Hypothalamus (tissue), 51 donors: ENCODE measurements around the gene CCNL2.
A peak's percentile ranks its signal among the peaks of the same experiment; 100 is the strongest.
"Not testable (repeated sequence)": the region's sequence is repeated elsewhere in the genome, so short reads cannot be mapped to it uniquely, and the experiment has no call there.

Experiments used
- DNase-seq, 51 donors: peaks; one replicate each; lab custom pipeline; 2025; lab: John Stamatoyannopoulos, UW

Gene CCNL2

GRCh38 chr1:1377540-1378205 lies 21.5 kb downstream of the CCNL2 start:
- no peak for DNase-seq

DNA sequence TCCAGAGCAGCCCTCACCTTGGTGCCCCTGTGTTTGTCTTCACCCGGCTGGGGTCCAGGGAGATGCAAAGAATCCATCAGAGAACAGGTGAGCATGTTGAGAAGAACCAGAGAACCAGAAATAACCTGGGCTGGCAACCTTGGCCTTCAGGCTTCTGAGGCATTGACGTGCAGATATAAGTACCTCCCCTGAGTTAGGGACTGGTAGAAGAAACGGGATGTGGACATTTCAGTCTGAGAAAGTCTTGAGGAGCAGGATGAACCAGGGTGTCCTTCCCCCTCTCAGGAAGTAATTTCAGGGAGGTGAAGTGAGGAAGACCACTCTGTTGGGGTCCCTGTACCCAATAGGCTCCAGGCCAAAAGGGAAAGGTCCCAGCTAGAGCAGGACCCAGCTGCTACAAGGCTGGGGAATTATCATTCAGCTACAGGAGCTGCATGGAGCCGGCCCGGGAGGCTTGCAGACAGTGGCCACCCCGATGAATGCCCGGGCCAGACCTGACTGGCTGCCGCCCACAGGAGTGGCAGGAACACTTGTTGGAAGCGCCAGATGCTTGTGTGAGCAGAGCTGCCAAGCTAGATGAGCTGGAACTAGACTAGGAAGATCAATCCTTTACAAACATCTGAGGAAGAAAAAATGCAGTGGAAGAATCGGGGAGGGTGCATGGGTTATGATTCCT lies 22.4 kb downstream of the CCNL2 start:
- no peak for DNase-seq

- peak; percentile 69 to 100 (median 98) for DNase-seq
Observed at GRCh38 chr1:1374929-1375662, 24.0 kb downstream of the CCNL2 start, which contains the start of gene AURKAIP1. AURKAIP1 (minus strand) TSS chr1:1375207; CDS start chr1:1374756, 451 bp downstream.

- DNase-seq: no peak
Observed at GRCh38 chr1:1374589-1374928, 24.6 kb downstream of the CCNL2 start.

DNA sequence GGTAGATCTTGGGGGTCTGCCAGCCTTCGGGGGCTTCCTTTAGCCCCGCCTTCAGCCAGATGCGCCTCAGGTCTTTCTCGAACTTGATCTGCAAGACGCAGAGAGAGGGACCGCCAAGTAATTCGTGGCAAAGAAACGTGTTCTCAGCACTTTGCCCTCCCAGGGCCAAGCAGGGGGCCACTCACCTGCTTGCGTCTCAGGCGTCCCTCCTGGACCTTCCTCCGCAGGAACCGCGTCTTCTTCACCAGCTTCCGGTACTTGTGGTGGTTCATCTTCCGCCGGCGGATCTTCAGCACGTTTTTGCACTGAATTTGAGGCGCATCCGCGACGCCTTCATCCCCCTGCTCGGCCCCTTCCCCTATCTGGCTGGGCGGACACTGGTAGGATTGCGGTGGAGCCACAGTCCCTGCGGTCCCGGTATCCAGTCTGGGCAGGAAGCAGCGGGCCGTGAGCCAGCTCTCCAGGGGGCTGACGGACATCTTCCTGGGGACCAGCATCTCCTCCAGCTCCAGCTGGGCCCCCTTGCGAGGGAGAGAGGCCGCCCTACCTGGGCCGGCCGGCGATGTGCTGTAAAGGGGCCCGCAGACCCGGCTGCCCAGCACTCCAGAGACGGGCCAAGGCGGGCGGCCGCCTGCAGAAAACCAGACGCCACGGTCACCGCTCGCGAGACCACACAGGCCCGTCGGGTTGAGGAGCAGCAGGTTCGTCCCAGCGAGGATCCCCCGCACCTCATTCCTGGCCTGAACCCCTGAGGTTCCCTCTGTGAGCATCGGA lies 25.1 kb downstream of the CCNL2 start:
- no peak for DNase-seq

DNA sequence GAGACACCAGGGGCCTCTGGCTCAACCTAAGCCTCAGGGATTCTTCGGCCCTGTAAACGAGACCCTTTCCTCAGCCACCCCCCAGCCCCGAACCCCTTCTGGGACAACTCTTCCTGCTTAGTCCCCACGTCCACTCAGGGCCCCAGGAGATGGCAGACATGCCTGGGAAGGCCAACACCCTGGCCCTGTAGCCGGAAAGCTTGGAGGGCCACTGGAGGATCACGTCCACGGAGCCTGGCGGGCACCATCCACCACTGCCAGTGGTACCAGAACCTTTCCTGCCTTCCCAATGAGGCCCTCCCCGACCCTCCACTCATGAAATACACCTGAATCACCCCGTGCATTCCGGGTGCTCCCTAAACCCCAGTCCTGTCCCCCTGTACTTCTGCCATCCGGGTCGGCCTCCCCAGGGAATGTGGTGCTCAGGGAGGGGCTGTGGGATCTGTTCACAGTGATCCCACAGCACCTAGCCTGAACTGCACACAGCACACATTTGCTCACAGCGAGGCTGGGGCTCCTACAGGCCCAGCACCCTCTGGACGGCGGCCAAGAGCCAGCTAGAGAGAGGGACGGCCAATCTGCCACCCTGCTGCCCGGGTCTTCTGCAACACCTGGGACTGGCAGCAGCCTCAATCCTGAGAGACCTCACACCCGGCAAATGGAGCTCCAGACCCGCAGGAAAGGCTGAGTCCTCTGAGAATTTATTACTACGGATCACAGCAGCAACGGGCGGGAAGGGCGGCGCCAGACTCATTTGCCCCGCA lies 25.9 kb downstream of the CCNL2 start:
- DNase-seq: no peak

DNA sequence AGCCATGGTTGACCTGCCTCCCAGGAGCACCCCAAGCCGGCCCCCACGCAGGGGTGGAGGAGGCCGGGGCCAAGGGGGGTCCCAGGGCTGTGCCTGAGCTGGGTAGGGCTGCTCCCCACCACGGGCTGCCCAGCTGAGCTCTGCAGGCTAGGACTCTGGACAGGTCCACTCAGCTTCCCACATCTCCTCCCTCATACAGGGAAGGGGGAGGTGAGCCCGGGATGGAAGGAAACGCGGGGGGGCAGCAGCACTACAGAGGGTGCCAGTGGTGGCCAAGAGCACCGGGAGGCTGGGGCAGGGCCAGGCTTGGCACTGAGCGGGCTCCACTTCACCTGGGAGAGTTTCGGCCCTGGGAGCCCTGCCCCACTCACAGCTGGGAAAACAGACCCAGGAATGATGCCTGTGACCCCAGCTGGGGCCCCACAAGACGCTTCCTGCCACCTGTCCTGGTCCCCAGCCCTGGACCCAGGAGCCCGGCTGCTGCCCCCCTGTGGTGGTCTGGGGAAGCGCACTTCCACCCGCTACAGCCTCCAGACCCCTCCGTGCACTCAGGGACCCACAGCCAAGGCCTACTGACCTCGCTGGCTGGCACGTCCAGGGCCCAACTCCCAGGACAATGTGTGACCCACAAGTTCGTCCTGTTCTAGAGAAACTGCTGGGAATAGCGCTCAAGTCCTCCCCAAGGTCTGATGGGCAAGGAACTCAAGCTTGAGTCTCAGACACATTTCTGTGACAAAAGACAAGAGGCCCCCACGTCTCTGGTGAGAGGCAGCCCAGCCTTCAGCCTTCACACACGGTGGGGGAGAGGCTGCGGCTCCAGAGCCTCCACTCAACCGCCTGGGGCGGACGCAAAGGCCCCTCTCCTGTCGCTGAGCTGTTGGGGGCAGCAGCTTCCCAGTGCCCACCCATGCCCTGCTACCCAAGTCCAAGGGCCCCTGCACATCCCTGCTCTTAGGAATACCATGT lies 27.1 kb downstream of the CCNL2 start:
- peak in 24 of 51 donors; percentile 15 to 67 (median 35) for DNase-seq

DNA sequence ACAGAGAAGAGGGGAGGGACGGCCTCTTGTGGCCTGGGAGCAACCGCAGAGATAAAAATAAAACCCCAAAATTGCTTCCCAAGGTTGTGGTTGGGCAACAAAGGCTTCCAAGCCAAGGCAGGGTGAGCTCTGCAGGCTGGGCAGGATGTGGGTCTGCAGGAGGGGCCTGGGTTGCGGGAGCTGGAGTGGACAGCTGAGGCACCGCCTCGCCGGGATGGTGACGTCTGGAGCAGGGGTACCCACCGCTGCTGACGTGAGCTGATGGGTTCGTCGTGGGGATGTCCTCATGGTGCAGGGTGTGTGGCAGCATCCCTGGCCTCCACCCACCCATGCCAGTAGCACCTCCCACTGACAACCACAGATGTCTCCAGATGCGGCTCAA lies 27.8 kb downstream of the CCNL2 start:
- no peak for DNase-seq

DNA sequence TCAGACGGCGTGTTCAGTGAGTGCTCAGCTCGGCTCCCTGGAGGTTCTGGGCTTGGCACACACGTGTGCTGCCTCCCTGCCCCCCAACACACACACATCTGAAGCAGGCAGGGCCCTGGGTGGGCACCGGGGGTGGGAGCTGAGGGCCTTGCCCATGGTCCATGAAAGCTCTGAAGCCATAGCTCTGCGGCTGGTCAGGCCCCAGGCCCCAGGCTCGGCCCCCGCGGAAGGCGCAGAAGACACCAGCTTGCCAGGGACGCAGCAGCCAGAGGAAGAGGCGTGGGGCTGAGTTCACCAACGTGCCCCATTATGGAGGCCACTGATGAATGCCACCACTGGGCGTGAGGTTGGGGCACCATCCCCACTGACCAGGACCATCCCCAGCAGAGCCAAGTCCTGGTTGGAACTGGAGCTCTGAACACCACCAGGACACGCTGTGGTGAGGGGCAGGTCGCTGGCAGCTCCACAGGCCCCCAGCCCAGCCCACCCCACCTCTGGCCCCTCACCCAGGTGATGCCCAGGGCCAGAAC lies 28.3 kb downstream of the CCNL2 start:
- no peak for DNase-seq

- not testable (repeated sequence) for DNase-seq
Observed at GRCh38 chr1:1370094-1370493, 29.0 kb downstream of the CCNL2 start.

DNA sequence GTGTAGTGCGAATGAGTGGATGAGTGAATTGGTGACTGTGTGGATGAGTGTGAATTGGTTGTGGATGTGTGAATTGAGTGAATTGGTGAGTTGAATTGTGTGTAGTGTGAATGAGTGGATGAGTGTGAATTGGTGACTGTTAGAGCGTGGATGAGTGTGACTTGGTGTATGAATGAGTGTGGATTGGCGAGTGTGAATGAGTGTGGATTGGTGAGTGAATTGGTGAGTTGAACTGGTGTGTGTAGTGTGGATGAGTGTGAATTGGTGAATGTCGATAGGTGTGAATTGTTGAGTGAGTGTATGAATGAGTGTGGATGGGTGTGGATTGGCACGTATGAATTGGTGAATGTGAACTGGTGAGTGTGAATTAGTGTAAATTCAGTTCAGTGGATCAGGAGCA lies 31.8 kb downstream of the CCNL2 start:
- DNase-seq: no peak

DNA sequence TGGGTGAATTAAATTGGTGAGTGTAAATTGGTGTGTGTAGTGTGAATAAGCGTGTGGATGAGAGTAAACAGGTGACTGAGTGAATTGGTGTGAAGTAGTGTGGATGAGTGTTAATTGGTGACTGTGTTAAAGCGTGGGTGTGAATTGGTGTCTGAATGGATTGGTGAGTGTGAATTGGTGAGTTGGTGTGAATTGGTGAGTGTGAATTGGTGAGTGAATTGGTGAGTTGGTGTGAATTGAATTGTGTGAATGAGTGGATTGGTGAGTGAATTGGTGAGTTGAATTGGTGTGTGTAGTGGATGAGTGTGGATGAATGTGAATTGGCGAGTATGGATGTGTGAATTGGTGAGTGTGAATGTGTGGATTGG lies 32.5 kb downstream of the CCNL2 start:
- DNase-seq: no peak

DNA sequence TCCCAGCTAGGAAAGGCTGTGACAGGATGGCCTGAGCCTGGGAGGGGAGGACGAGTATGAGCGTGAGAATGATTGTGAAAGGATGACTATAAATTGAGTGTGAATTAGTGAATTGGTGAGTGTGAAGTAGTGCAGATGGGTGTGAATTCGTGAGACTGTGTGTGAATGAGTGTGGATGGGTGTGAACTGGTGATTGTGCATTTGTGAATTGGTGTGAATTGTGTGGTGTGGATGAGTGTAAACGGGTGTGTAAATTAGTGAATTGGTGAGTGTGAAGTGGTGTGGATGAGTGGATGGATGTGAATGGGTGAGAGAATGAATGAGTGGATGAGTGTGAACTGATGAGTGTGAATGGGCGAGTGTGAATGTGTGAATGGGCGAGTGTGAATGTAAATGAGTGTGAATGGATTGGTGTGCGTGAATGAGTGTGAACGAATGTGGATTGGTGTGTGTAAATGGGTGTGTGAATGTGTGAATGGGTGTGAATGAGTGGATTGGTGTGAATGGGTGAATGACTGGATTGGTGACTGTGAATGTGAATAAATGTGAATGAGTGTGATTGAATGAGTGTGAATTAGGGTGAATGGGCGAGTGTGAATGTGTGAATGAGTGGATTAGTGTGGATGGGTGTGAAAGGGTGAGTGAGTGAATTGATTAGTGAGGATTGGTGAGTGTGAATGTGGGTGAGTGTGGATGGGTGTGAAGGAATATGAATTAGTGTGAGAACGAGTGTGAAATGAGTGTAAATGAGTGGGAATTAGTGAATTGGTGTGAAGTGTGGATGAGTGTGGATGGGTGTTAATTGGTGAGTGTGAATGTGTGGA lies 33.0 kb downstream of the CCNL2 start:
- no peak for DNase-seq

- no peak for DNase-seq
Observed at GRCh38 chr1:1364266-1364665, 34.9 kb downstream of the CCNL2 start.

DNA sequence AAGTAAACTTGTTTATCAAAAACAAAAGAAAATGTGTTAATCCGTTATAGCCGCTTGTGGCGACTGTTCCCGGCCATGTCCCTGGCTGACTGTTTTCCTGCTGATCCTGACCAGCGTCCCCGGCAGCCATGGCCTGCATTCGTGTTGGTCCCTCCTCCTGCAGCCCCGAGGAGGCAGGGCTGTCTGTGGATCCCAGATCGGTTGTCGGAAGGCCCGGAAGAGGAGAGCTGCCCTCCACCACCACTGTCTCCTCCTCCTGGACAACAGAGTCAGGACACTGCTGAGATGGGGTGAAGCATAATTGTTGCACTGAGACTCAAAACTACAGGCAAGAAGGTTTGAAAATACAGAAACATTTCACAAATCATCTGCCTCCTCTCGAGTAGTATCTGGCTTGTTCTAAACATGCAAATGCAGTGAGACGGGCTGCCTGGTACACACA lies 37.1 kb downstream of the CCNL2 start:
- no peak for DNase-seq

DNA sequence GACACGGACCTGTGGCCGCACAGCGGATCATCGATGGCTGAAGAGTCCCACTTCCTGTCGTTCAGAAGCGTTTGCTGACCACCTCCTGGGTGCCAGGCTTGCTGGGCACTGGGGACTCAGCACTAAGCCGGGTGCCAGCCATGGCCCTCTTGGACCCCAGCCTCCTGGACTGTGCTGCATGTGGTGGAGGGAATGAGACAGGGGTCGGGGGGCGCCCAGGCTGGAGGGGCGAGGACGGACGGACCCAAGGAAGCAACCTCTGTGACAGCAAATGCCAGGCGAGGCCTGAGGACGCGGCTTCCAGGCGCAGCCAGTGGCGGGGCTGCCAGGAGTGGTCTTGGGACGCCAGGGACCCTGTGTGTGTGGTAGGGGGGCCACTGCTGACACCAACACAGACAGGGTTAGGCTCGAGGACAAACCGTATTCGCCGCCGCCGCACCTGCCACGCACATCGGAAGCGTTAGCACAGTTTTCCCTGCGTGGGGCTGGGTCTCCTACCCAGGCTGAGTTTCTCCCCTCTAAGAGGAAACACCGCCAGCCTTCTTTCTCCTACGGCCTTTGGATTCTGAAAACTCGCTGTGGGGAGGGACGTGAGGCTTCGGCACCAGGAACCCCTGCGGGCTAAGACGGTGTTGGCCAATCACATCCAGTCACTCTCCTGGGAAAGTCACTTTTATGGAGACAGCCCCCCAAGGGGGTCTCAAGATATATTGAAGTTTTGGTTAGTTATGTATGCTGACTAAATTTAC lies 37.7 kb downstream of the CCNL2 start:
- DNase-seq: no peak

GRCh38 chr1:1360506-1361169 lies 38.5 kb downstream of the CCNL2 start:
- peak in 6 of 51 donors; percentile 20 to 53 (median 34) for DNase-seq
